HuH-7 (cell line): ENCODE results near the gene UBE2V1.
A peak's percentile ranks its signal among the peaks of the same experiment; 100 is the strongest.
"Not testable (repeated sequence)": the region's sequence is repeated elsewhere in the genome, so short reads cannot be mapped to it uniquely, and the experiment has no call there.

Experiments used
- DNase-seq: peaks from one replicate; pipeline ENCODE4 v3.0.0; 2011; ENCODE audit warnings: low spot score

UBE2V1 gene

GRCh38 chr20:50112512-50113419, at the start of gene UBE2V1:
Gene UBE2V1, minus strand, starts transcription at chr20:50113150. Its CDS starts 22 bp downstream, at chr20:50113128.
- DNase-seq = peak; percentile 97

- not testable (repeated sequence) for DNase-seq
Measured at GRCh38 chr20:50161494-50161893, 48.5 kb upstream of the UBE2V1 start.

GRCh38 chr20:50153500-50154377, 40.8 kb upstream of the UBE2V1 start, which contains the start of gene PEDS1:
Gene PEDS1, minus strand, starts transcription at chr20:50153723. Its CDS starts 86 bp downstream, at chr20:50153637.
- peak; percentile 99 for DNase-seq

- no peak for DNase-seq
Measured at GRCh38 chr20:50153153-50153499, 40.2 kb upstream of the UBE2V1 start.

GRCh38 chr20:50152394-50153152, 39.6 kb upstream of the UBE2V1 start:
- DNase-seq = peak; percentile 53

GRCh38 chr20:50151034-50151743, 38.2 kb upstream of the UBE2V1 start:
- no peak for DNase-seq

GRCh38 chr20:50149481-50150254, 36.7 kb upstream of the UBE2V1 start:
- no peak for DNase-seq

- DNase-seq = no peak
Measured at GRCh38 chr20:50146732-50147662, 34.0 kb upstream of the UBE2V1 start.

- no peak for DNase-seq
Measured at GRCh38 chr20:50146214-50146613, 33.3 kb upstream of the UBE2V1 start.

- no peak for DNase-seq
Measured at GRCh38 chr20:50145566-50145965, 32.6 kb upstream of the UBE2V1 start.

- peak; percentile 70 for DNase-seq
Measured at GRCh38 chr20:50144362-50144761, 31.4 kb upstream of the UBE2V1 start.

GRCh38 chr20:50142812-50143211, 29.9 kb upstream of the UBE2V1 start:
- DNase-seq = no peak

GRCh38 chr20:50141811-50142561, 29.0 kb upstream of the UBE2V1 start:
- DNase-seq = no peak

GRCh38 chr20:50141018-50141675, 28.2 kb upstream of the UBE2V1 start:
- no peak for DNase-seq

GRCh38 chr20:50140339-50140859, 27.4 kb upstream of the UBE2V1 start:
- no peak for DNase-seq

- DNase-seq = no peak
Measured at GRCh38 chr20:50138479-50139393, 25.8 kb upstream of the UBE2V1 start.

GRCh38 chr20:50138120-50138478, 25.1 kb upstream of the UBE2V1 start:
- DNase-seq = no peak
